Measurements from ENCODE around the gene SLC24A2. TPM values are rescaled to one million over a fixed set of nuclear protein-coding genes. Genes with fewer than 3 reads are reported as not detected.

Gene SLC24A2
- total and polyA plus RNA-seq, 2 of the 8 experiments (the other 6 are each of a cell fraction or from before 2014, with no cell fraction given), result 2.8 to 6.5 TPM

DNA sequence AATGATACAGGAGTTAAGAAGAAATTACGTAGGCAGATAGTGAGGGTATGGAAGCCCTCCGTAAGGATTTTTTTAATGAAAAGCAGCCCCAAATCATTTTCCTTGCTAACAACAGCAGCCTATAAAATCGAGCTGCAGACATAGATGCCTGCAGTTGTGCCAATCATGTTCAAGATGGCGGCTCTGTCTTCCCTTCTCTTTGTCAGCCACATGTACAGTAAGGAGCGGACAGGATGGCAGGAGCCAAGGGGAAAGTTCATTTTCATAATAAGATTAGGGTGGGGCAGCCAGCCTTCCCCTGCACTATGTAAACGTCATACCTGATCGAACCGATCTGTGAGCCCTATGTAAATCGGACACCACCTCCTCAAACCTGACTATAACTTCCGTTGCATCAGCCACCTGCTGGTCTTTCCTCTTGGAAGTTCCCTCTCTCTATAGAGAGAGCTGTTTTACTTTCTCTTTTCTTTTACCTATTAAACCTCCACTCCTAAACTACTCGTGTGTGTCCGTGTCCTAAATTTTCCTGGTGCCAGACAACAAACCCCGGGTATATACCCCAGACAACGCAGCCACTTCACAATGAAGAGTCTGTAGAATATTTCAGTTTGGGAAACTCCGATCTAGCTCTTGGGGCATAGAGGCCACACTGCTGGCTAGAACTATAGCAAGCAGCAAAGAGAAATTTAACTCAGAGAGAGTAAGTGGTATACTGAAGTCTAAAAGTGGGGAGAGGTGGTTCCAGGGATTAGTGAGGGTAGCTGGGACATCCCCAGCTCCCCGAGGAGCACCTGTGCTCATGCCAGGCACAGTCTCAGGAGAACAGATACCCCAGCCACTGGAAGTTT, 20.8 kb upstream of the SLC24A2 start (continued):
- TF ChIP-seq, protein P1, sequence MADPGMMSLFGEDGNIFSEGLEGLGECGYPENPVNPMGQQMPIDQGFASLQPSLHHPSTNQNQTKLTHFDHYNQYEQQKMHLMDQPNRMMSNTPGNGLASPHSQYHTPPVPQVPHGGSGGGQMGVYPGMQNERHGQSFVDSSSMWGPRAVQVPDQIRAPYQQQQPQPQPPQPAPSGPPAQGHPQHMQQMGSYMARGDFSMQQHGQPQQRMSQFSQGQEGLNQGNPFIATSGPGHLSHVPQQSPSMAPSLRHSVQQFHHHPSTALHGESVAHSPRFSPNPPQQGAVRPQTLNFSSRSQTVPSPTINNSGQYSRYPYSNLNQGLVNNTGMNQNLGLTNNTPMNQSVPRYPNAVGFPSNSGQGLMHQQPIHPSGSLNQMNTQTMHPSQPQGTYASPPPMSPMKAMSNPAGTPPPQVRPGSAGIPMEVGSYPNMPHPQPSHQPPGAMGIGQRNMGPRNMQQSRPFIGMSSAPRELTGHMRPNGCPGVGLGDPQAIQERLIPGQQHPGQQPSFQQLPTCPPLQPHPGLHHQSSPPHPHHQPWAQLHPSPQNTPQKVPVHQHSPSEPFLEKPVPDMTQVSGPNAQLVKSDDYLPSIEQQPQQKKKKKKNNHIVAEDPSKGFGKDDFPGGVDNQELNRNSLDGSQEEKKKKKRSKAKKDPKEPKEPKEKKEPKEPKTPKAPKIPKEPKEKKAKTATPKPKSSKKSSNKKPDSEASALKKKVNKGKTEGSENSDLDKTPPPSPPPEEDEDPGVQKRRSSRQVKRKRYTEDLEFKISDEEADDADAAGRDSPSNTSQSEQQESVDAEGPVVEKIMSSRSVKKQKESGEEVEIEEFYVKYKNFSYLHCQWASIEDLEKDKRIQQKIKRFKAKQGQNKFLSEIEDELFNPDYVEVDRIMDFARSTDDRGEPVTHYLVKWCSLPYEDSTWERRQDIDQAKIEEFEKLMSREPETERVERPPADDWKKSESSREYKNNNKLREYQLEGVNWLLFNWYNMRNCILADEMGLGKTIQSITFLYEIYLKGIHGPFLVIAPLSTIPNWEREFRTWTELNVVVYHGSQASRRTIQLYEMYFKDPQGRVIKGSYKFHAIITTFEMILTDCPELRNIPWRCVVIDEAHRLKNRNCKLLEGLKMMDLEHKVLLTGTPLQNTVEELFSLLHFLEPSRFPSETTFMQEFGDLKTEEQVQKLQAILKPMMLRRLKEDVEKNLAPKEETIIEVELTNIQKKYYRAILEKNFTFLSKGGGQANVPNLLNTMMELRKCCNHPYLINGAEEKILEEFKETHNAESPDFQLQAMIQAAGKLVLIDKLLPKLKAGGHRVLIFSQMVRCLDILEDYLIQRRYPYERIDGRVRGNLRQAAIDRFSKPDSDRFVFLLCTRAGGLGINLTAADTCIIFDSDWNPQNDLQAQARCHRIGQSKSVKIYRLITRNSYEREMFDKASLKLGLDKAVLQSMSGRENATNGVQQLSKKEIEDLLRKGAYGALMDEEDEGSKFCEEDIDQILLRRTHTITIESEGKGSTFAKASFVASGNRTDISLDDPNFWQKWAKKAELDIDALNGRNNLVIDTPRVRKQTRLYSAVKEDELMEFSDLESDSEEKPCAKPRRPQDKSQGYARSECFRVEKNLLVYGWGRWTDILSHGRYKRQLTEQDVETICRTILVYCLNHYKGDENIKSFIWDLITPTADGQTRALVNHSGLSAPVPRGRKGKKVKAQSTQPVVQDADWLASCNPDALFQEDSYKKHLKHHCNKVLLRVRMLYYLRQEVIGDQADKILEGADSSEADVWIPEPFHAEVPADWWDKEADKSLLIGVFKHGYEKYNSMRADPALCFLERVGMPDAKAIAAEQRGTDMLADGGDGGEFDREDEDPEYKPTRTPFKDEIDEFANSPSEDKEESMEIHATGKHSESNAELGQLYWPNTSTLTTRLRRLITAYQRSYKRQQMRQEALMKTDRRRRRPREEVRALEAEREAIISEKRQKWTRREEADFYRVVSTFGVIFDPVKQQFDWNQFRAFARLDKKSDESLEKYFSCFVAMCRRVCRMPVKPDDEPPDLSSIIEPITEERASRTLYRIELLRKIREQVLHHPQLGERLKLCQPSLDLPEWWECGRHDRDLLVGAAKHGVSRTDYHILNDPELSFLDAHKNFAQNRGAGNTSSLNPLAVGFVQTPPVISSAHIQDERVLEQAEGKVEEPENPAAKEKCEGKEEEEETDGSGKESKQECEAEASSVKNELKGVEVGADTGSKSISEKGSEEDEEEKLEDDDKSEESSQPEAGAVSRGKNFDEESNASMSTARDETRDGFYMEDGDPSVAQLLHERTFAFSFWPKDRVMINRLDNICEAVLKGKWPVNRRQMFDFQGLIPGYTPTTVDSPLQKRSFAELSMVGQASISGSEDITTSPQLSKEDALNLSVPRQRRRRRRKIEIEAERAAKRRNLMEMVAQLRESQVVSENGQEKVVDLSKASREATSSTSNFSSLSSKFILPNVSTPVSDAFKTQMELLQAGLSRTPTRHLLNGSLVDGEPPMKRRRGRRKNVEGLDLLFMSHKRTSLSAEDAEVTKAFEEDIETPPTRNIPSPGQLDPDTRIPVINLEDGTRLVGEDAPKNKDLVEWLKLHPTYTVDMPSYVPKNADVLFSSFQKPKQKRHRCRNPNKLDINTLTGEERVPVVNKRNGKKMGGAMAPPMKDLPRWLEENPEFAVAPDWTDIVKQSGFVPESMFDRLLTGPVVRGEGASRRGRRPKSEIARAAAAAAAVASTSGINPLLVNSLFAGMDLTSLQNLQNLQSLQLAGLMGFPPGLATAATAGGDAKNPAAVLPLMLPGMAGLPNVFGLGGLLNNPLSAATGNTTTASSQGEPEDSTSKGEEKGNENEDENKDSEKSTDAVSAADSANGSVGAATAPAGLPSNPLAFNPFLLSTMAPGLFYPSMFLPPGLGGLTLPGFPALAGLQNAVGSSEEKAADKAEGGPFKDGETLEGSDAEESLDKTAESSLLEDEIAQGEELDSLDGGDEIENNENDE (IDR thresholded peaks at IDR 0.05; ENCODE audit: insufficient replicate concordance, low read length), result no peak
- TF ChIP-seq NRF1 (IDR thresholded peaks at IDR 0.05; ENCODE audit: low read depth, low read length) (no peak), SP4 (IDR thresholded peaks at IDR 0.05; ENCODE audit: low read length) (no peak), JUN (IDR thresholded peaks at IDR 0.05; ENCODE audit: low read depth, low read length) (no peak), CBX8 (IDR thresholded peaks at IDR 0.05; ENCODE audit: borderline replicate concordance, low read depth, low read length) (no peak)
- TF ChIP-seq, protein P2, sequence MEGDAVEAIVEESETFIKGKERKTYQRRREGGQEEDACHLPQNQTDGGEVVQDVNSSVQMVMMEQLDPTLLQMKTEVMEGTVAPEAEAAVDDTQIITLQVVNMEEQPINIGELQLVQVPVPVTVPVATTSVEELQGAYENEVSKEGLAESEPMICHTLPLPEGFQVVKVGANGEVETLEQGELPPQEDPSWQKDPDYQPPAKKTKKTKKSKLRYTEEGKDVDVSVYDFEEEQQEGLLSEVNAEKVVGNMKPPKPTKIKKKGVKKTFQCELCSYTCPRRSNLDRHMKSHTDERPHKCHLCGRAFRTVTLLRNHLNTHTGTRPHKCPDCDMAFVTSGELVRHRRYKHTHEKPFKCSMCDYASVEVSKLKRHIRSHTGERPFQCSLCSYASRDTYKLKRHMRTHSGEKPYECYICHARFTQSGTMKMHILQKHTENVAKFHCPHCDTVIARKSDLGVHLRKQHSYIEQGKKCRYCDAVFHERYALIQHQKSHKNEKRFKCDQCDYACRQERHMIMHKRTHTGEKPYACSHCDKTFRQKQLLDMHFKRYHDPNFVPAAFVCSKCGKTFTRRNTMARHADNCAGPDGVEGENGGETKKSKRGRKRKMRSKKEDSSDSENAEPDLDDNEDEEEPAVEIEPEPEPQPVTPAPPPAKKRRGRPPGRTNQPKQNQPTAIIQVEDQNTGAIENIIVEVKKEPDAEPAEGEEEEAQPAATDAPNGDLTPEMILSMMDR (IDR thresholded peaks at IDR 0.05; ENCODE audit: control extremely low read depth in 1 of 3, insufficient read depth in 1 of 3, low read depth in 1 of 3, low read length in 3 of 3), result no peak
